ENCODE data around the gene DLG3. TPM values are rescaled to one million over a fixed set of nuclear protein-coding genes. Genes with fewer than 3 reads are reported as not detected.

The DLG3 gene
- total RNA-seq, 1 experiment from 2014 or later, result 48.4 TPM

DNA sequence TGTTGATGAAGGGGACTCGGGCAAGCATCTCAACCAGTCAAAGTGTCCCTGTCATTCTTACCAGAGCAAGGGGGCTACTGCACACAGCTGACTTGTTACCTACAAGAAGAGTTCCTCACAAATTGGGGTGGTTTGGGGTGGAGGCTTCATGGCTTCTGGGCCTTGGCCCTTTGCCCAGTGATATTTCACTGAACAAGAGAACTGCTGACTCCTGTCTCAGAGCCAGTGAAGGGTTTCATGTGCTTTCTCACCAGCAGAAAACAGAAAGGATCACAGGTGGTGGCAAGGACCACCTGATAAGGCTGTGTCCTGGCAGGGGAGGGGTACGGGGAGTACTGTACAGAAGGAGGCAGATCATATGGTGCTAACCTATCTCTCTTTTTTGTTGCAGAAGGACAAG is 53.5 kb downstream of the DLG3 start:
- DNase-seq (ENCODE audit: low read depth, low spot score), result no peak
- Histone ChIP-seq H3K4me1 (ENCODE audit: control insufficient read depth in 1 of 2, insufficient read depth in 2 of 2, low read length in 2 of 2) (no peaks in the 10 kb centered on the region), H3K9me2 (ENCODE audit: insufficient read depth) (no peaks in the 10 kb centered on the region), H3K27me3 (ENCODE audit: insufficient read depth, low read length) (no peaks in the 10 kb centered on the region), H3K36me3 (ENCODE audit: control insufficient read depth in 1 of 2, insufficient read depth in 2 of 2, low read length in 2 of 2) (peaks cover 0 to 5% of the 10 kb centered on the region in 2 experiments; a peak in 2 of 4 replicates), H3K4me2 (ENCODE audit: low read length) (no peak overlapping the region), H4K20me1 (ENCODE audit: insufficient read depth) (no peaks in the 10 kb centered on the region), H3K4me3 (replicated peaks in 1 of 2; ENCODE audit: low read depth in 1 of 2, low read length in 2 of 2) (no peak overlapping the region), H3K9me3 (ENCODE audit: control insufficient read depth in 1 of 2, insufficient read depth in 1 of 2, low read depth in 1 of 2, low read length in 2 of 2) (no peaks in the 10 kb centered on the region), H3K9ac (ENCODE audit: low read length) (no peak overlapping the region), H3K27ac (ENCODE audit: low read depth, low read length) (no peak overlapping the region), H2AFZ (ENCODE audit: low read depth, low read length, poor library complexity, severe bottlenecking) (no peak overlapping the region), H3K79me2 (ENCODE audit: insufficient read depth, low read length) (no peaks in the 10 kb centered on the region)
- TF ChIP-seq EZH2phosphoT487 (IDR thresholded peaks at IDR 0.05; ENCODE audit: borderline replicate concordance) (no peak), SRF (IDR thresholded peaks at IDR 0.05; ENCODE audit: low read depth) (no peak), POLR2A (IDR thresholded peaks at IDR 0.05; ENCODE audit: borderline replicate concordance, extremely low read depth, insufficient read depth, insufficient read length) (no peak), ELF1 (IDR thresholded peaks at IDR 0.05; ENCODE audit: borderline replicate concordance, low read depth) (no peak), POLR2AphosphoS5 (IDR thresholded peaks at IDR 0.05; ENCODE audit: low read depth, low read length) (no peak), RAD21 (IDR thresholded peaks at IDR 0.05; ENCODE audit: low read depth) (no peak), CEBPB (IDR thresholded peaks at IDR 0.05; ENCODE audit: low read depth) (no peak), YY1 (IDR thresholded peaks at IDR 0.05; ENCODE audit: extremely low read depth, insufficient replicate concordance, low read depth, low read length) (no peak), SP1 (IDR thresholded peaks at IDR 0.05; ENCODE audit: low read depth) (no peak), TCF7L2 (IDR thresholded peaks at IDR 0.05; ENCODE audit: borderline replicate concordance, extremely low read depth, insufficient read depth, insufficient read length) (no peak), CBX3 (IDR thresholded peaks at IDR 0.05; ENCODE audit: low read depth) (no peak), EZH2 (IDR thresholded peaks at IDR 0.05) (no peak)
- TF ChIP-seq, protein P1, sequence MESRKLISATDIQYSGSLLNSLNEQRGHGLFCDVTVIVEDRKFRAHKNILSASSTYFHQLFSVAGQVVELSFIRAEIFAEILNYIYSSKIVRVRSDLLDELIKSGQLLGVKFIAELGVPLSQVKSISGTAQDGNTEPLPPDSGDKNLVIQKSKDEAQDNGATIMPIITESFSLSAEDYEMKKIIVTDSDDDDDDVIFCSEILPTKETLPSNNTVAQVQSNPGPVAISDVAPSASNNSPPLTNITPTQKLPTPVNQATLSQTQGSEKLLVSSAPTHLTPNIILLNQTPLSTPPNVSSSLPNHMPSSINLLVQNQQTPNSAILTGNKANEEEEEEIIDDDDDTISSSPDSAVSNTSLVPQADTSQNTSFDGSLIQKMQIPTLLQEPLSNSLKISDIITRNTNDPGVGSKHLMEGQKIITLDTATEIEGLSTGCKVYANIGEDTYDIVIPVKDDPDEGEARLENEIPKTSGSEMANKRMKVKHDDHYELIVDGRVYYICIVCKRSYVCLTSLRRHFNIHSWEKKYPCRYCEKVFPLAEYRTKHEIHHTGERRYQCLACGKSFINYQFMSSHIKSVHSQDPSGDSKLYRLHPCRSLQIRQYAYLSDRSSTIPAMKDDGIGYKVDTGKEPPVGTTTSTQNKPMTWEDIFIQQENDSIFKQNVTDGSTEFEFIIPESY (IDR thresholded peaks at IDR 0.05; ENCODE audit: extremely low read depth, insufficient replicate concordance, low read length), result no peak
- TF ChIP-seq, protein P2, sequence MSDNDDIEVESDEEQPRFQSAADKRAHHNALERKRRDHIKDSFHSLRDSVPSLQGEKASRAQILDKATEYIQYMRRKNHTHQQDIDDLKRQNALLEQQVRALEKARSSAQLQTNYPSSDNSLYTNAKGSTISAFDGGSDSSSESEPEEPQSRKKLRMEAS (IDR thresholded peaks at IDR 0.05), result no peak
- RAD21 ChIA-PET (ENCODE audit: low non-redundant PET in 1 of 2, low total read pairs in 2 of 2, uncharacterized antibody in 2 of 2, unreplicated experiment in 2 of 2), result no interaction called here
- BruUV-seq (replicated peaks), result no TSS peak
- CTCF ChIA-PET, result no interaction called here
- POLR2A ChIA-PET, result no interaction called here
- intact Hi-C loops (cut with micrococcal nuclease), result no loop called here
- ATAC-seq, result no peak
